ENCODE results near the gene SCUBE2. TPM values are rescaled to one million over a fixed set of nuclear protein-coding genes. Genes with fewer than 3 reads are reported as not detected.
"Not testable (repeated sequence)": the region's sequence is repeated elsewhere in the genome, so short reads cannot be mapped to it uniquely, and the experiment has no call there.

The SCUBE2 gene
- total RNA-seq, 1 experiment from 2014 or later = 2.6 TPM

DNA sequence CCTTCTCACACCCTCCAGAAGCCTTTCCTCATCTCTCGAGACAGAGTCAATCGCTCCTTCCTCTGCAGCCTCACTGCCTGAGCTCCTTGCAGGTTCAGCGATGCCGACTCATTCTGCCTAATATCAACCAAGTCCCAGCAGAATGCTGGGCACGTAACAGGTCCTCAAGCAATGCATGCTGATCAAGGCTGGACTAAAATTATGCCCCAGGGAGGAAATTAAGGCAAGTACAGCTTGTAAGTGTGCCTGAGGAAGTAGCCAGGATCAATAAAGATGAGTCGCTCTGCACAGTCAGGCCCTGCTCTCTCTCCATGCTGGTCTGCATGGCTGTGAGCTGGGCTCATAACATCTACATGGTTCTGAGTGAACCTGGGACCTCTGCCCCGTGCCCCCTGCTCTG lies 62.0 kb downstream of the SCUBE2 start:
- no peak for DNase-seq (ENCODE audit: low read depth, low spot score)
- in situ Hi-C loops (cut with HindIII; ENCODE audit: low pct_unique_long_range_greater_than_20kb, low sequenced_read_pairs) = no loop called here

DNA sequence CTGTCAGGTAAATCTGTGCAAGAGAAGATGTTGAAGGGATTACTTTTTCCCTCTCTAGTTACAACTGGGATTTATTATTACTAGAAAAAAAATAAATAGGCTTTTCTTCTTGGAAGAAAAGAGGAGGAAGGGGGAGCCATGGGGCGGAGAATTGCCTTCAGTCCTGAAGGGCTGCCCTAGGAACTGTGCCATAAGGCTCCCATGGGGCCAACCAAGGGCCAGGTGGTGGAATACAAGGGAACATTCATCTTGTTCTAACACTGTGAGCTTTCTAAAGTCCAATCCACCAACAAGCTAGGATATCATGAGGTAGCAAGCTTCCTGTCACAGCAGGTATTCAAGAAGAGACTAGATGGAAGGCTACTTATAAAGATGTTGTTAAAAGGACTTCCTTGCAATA lies 62.8 kb downstream of the SCUBE2 start:
- in situ Hi-C loops (cut with HindIII; ENCODE audit: low pct_unique_long_range_greater_than_20kb, low sequenced_read_pairs) = no loop called here
- DNase-seq (ENCODE audit: low read depth, low spot score) = peak; percentile 86

DNA sequence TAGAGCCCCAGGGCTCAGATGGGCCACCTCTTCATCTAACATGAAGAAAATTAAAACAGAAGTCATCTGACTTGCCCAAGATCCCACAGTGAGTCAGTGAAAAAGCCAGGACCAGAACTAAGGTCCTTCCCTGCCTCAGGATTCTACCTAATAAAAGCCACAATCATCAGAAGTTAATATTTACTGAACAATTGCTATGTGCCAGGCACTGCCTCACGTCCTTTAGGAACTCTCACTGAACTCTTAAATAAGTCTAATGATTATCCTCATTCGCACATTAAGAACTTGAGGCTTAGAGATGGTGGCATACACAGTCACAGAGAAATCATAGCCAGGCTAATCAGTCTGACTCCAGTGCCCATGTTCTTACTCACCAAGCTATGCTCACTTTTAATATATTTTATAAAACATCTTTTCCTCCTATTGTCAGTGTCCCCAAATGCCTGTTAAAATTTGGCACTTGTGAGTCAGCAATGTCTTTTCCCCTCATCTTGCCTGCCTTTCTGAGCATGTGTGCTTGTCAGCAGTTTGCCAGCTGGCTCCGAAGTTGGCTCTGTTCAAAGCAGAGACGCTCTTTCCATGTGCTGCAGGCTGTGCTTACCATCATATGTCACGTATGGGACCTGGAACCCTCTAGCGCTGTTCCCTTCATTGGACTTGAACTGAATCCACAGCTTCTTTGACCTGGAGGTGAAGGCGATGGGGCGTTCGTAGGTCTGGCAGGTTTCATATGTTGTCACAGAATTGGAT lies 66.1 kb downstream of the SCUBE2 start:
- no peak for DNase-seq (ENCODE audit: low read depth, low spot score)
- in situ Hi-C loops (cut with HindIII; ENCODE audit: low pct_unique_long_range_greater_than_20kb, low sequenced_read_pairs) = no loop called here

DNA sequence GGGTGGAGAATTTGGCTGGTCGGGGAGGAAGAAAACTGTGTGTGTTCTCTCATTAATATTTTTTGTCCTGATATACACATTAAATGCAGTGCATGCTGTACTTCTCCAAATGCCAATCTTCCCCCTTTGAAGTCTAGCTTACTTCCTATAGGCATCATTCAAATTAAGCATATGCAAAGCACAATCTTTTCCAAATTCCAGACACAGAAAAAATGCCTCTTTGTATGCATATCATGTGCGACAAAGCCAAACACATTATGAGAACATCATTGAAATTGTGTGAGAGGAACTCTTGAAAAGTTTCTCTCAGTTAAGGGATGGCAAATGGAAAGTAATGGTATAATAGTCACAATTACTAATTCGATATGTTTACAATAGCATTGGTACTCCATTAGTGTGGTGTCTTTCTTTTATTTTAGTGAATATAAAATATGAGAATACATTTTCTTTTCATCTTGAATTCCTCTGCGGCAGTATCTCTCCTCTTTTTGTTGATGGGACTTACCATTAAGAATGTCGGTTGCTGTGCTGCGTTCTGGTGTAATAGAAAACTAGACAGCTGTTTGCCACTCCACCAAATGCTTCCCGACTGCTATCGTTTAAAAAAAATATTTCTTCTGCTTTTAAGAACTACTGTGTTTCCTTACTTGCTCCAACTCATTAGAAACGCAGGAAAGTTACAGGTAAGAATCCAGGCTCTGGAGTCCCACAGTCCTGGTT lies 68.3 kb downstream of the SCUBE2 start:
- in situ Hi-C loops (cut with HindIII; ENCODE audit: low pct_unique_long_range_greater_than_20kb, low sequenced_read_pairs) = no loop called here
- no peak for DNase-seq (ENCODE audit: low read depth, low spot score)

DNA sequence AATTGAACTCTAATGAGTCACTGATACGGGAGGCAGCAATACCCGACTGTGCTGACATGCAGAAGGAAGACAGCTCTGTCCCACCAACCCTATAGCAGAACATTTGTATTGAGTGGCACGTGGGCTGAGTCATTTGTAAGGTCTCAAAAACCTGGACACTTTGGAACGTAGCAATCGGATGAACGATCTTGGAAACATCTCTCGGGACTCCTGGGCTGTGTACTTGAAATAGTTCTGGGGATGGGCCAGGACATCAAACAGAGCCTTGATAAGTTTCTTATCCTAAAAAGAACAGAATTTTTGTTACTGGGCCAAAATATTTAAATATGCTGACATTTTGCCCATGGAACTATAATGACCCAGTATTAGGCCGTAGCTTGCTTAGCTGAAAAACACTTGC lies 70.5 kb downstream of the SCUBE2 start:
- in situ Hi-C loops (cut with HindIII; ENCODE audit: low pct_unique_long_range_greater_than_20kb, low sequenced_read_pairs) = no loop called here

DNA sequence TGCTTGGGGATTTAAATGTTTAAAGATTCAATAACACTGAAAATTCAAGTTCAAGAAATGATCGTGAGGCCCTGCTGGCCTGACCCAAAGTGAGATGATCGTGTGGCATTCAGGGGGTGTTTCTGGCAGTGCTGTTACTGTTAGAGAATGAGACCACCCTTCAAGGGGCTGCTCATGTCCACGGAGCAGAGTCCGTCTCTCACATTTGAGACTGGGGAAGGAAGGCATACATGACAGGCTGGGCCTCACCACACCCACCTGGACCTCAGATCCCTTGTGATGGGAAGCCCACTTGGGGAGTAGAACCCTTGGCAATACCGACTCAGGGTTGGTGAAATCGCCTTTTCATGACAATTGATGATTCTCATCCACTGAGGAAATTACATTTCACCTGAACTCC lies 71.5 kb downstream of the SCUBE2 start:
- DNase-seq (ENCODE audit: low read depth, low spot score) = no peak
- in situ Hi-C loops (cut with HindIII; ENCODE audit: low pct_unique_long_range_greater_than_20kb, low sequenced_read_pairs) = no loop called here

More for the DNA sequence above, 70.5 kb downstream of the SCUBE2 start:
- no peak for DNase-seq (ENCODE audit: low read depth, low spot score)

DNA sequence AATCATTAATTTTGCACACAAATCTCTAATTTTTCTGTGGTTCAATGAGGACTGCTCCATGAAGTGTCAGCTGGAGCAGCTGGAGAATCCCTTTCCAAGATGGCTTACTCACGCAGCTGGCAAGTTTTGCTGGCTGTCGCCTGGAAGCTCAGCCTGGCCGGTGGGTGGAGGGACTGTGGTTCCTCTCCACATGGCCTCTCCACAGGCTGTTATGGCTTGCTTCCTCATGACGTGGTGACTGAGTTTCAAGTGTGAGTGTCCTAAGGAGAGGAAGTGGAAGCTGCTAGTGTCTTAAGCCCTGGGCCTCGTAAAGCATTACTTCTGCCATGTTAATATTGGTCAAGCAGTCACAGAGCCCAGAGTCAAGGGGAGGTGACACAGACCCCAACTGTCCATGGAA lies 73.6 kb downstream of the SCUBE2 start:
- DNase-seq (ENCODE audit: low read depth, low spot score) = no peak
- in situ Hi-C loops (cut with HindIII; ENCODE audit: low pct_unique_long_range_greater_than_20kb, low sequenced_read_pairs) = no loop called here

DNA sequence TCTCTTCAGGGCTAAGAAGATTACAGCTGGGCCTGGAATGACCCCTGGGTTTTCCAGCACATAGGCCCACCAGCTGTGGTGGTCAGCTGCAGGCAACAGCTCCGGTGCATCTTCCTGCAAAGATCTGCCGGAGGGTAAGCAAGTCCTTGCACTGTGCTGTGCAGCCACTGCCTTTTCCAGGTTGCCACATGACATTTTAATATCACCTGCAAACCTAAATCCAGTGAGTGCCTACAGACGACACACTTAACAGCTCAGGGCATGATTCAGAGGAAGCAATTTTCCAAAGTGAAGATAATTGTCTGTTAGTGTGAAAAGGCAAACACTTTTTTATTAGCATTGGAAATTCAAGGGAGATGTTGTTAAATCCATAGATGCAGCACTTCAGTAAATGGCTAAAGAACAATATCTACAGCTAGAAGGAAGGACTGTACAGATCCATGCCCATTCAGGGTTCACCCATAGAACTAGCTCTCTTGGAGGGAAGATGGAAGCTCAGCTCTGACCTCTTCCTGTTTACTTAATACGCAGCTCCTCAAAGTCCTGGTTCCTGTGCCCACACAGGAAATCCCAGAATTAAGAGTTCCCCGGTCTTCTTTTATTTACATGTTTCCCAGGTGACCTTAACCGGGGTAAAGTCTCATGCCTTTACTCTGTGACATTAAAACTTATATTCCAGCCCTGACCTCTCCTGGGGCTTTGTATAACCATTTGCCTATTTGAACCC lies 74.3 kb downstream of the SCUBE2 start:
- DNase-seq (ENCODE audit: low read depth, low spot score) = no peak
- in situ Hi-C loops (cut with HindIII; ENCODE audit: low pct_unique_long_range_greater_than_20kb, low sequenced_read_pairs) = no loop called here

DNA sequence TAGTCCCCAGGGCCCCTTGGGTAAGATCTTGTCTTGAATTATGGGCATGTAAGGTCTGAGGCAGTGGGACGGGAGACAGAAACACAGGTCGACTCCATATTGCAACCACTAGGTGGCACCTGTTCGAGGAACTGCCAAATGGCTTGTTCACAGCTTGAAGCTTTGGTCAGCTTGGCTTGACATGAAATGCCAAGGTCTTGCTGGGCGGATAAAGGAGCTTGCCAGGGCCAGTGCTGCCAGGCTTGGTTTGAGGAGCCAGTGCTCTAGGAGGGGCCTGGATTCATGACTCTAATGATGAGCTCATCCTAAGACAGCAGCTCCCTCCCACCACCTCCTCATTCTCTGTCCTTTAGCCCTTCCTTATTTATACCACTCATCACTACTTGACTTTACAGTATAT lies 75.7 kb downstream of the SCUBE2 start:
- in situ Hi-C loops (cut with HindIII; ENCODE audit: low pct_unique_long_range_greater_than_20kb, low sequenced_read_pairs) = no loop called here
- peak; percentile 87 for DNase-seq (ENCODE audit: low read depth, low spot score)

DNA sequence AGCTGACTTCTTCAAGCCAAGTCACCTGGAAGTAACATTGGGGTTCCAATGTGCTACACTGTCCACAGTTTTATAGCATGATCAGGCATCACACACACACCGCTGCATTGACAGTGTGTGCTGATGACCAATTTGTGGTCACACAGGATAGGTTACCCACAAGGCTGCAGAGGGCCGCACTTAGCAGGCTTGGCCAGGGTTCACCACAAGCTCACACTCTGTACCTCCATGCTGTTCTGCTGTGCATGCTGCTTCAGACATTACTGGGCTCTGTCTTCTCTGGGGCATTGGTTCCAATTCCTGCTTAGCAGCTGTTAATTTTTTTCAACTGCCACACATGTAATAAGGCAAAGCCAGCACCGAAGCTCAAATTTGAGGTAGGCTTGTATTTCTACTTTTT lies 76.6 kb downstream of the SCUBE2 start:
- no peak for DNase-seq (ENCODE audit: low read depth, low spot score)
- in situ Hi-C loops (cut with HindIII; ENCODE audit: low pct_unique_long_range_greater_than_20kb, low sequenced_read_pairs) = no loop called here

DNA sequence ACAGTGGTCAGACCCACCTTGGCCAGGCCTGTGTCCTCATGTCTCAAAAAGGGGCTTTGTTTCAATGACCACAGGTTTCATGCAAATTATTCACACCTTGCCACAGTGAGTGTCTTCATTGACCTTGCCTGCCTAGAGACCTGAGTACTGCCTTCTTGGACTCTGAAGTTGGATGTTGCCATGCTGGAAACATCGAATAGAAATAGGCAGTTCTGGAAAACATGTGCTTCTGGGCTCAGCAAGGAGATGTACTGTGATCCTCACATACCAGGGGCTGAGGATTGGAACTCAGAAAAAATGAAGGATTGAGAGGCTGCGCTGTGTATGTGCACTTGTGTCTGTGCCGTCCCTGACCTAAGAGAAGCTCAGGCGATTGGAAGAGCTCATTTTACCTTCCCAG lies 78.0 kb downstream of the SCUBE2 start:
- in situ Hi-C loops (cut with HindIII; ENCODE audit: low pct_unique_long_range_greater_than_20kb, low sequenced_read_pairs) = no loop called here

DNA sequence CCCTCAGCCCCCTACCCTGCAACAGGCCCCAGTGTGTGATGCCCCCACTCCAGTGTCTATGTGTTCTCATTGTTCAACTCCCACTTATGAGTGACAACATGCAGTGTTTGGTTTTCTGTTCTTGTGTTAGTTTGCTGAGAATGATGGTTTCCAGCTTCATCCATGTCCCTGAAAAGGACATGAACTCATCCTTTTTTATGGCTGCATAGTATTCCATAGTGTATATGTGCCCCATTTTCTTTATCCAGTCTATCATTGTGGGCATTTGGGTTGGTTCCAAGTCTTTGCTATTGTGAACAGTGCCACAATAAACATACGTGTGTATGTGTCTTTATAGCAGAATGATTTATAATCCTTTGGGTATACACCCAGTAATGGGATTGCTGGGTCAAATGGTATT lies 81.9 kb downstream of the SCUBE2 start:
- DNase-seq (ENCODE audit: low read depth, low spot score); in situ Hi-C loops (cut with HindIII; ENCODE audit: low pct_unique_long_range_greater_than_20kb, low sequenced_read_pairs): not testable (repeated sequence)

More for the DNA sequence above, 78.0 kb downstream of the SCUBE2 start:
- no peak for DNase-seq (ENCODE audit: low read depth, low spot score)

DNA sequence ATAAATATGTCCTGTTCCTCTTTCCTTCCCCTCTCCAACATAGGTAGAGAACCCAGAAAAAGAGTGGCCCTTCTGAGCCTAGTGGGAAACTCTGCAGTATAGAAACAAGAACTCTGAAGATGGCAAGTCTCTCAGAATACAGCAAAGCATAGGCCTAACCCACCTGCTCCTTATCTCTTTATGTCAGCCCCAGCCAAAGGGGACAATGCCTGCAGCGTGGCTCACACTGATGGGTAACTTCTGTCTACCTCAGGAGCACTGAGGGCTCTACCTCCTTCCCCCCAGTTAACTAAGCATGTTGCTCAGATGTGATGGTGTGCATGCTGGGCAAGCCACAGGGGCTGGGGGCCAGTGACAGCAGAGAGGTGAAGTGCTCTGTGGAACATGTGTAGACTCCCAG lies 82.7 kb downstream of the SCUBE2 start:
- in situ Hi-C loops (cut with HindIII; ENCODE audit: low pct_unique_long_range_greater_than_20kb, low sequenced_read_pairs) = no loop called here
- DNase-seq (ENCODE audit: low read depth, low spot score) = no peak

DNA sequence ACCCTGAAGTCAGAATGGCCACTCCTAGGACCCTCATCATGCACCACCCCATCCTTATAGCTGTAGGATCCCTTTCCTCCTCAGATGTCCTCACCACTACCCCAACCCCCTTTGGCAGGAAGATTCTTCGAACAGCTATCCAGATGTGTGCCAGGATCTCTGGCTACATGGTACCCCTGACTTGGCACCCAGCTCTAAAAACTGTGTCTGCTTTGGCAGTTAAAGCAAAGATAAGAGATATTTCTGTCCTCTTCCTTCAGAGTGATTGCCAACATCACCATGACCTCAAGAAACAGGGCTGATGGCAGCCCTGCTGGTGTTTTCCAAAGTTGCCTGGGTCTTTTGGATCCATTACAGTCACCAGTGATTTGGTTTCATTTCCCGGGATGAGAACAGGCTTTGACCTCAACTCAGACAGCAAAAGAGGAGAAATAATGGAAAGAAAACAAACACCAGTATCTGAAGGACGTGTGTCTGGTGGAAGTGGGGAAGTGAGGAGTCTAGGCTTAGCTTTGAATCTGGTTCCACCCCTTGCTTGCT lies 83.3 kb downstream of the SCUBE2 start:
- no peak for DNase-seq (ENCODE audit: low read depth, low spot score)
- in situ Hi-C loops (cut with HindIII; ENCODE audit: low pct_unique_long_range_greater_than_20kb, low sequenced_read_pairs) = no loop called here

DNA sequence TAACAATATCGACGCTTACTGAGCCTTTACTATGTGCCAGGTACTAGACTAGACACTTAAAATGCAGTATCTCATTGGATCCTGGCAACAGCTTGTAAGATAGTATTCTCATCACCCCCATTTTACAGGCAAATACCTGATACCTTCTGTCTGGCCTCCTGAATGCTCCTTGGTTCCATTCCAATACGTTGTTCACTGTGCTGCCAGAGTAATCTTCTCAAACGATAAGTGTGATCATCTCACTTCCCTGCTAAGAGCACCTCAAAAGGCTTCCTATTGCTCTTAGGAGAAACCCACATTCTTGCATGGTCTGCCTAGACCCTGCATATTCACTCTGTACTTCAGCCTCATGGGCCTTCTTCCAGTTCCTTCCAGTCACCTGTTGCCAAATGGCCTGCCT lies 86.3 kb downstream of the SCUBE2 start:
- in situ Hi-C loops (cut with HindIII; ENCODE audit: low pct_unique_long_range_greater_than_20kb, low sequenced_read_pairs) = no loop called here
- DNase-seq (ENCODE audit: low read depth, low spot score) = no peak

DNA sequence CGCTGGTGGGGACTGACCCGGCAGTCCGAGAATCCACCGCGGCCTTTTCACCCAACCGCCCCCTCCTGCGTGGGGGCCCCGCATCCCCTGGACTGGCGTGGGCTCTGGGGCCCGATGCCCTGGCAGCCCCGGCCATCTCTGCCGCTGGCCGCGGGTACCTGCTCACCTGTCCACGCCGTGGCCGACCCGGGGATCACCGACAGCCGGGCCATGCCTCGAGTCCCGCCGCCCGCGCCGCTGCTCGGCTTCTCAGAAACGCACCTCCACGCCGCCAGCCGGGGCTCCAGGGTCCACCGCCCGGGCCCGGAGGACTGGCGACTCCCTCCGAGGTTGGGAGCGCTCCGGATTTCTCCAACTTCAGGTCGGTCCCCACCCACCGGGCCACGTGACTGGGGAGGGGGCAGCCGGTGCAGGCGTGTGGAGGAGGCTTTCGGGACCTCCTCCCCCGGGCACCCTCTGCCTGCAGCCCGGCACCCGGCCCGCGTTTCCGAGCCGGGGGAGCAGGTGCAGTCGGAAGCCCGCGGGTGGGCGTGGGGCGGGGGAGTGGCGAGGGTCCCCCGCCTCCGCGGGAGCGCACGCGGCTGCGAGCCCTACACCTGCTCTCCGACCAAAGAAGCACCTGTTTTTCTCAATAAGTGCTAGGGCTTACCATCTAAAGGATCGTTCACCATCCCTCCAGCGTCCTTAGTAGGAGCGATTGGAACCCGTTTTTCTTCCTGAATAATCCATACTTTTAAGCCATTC lies 87.0 kb downstream of the SCUBE2 start:
- no peak for DNase-seq (ENCODE audit: low read depth, low spot score)
- in situ Hi-C loops (cut with HindIII; ENCODE audit: low pct_unique_long_range_greater_than_20kb, low sequenced_read_pairs) = no loop called here

DNA sequence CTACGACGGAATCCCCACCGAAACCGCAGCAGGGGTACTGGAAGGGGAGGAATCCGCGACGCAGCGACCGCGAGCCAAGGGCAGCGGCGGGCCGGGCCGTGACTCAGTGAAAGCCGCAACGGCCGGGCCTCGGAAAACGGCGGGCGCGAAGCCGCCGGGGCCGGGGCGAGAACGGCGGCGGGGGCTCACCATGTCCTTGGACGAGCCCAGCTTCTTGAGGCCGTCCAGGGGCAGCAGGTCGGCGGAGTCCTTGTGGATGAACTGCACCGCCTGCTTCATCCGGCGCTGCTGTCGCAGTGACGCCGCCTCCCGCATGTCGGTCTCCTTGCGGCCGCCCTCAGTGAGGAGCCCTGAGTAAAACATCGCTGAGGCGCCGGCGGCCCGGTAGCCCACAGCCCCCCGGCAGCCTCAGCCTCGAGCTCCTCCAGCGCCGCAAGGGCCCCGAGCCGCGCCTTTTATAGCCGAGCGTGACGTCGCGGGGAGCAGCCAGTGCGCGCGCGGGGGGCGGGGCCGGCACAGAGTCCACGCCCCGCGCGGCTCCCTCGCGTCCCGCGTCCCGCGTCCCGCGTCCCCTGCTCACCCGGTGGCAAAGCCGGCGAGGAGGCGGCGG lies 87.7 kb downstream of the SCUBE2 start, which contains the start of gene NRIP3:
NRIP3 (minus strand) TSS at position 429 of the 610 bp plus-strand sequence; CDS start at position 363, 66 bp downstream.
- in situ Hi-C loops (cut with HindIII; ENCODE audit: low pct_unique_long_range_greater_than_20kb, low sequenced_read_pairs) = no loop called here
- peak; percentile 20 for DNase-seq (ENCODE audit: low read depth, low spot score)

All from SK-MEL-5 (cell line).